GM23248 (cell line): ENCODE measurements around the gene AGRN. TPM values are rescaled to one million over a fixed set of nuclear protein-coding genes. Genes with fewer than 3 reads are reported as not detected.

Source experiments
- DNase-seq: peaks from one replicate; pipeline ENCODE4 v3.0.0-alpha.2; 2015
- H2AFZ ChIP-seq: fragments of 200-600 bp; sonication (generic); 2 replicates; pipeline ENCODE4 v1.6.1; 2016; ENCODE audit warnings: antibody characterized with exemption
- H3F3A ChIP-seq: fragments of 200-600 bp; sonication (generic); 2 replicates; pipeline ENCODE4 v1.6.1; 2016; ENCODE audit warnings: mild to moderate bottlenecking, antibody characterized with exemption, mixed run types; ENCODE audit not compliant: insufficient read depth
- H3K27ac ChIP-seq: fragments of 200-600 bp; sonication (generic); 2 replicates; pipeline ENCODE4 v1.5.1; 2016; ENCODE audit warnings: mild to moderate bottlenecking
- H3K27me3 ChIP-seq: fragments of 200-600 bp; sonication (generic); replicated peaks from 2 replicates; pipeline ENCODE4 v1.6.1; 2016; ENCODE audit warnings: mild to moderate bottlenecking; ENCODE audit not compliant: insufficient read depth
- H3K36me3 ChIP-seq: fragments of 200-600 bp; sonication (generic); 2 replicates; pipeline ENCODE4 v1.6.1; 2016; ENCODE audit warnings: low read depth, mild to moderate bottlenecking
- H3K4me1 ChIP-seq: fragments of 200-600 bp; sonication (generic); 2 replicates; pipeline ENCODE4 v1.6.1; 2016; ENCODE audit warnings: mild to moderate bottlenecking; ENCODE audit not compliant: insufficient read depth
- H3K4me2 ChIP-seq: fragments of 200-600 bp; sonication (generic); one replicate; pipeline ENCODE4 v1.6.1; 2016; ENCODE audit warnings: mild to moderate bottlenecking; ENCODE audit not compliant: unreplicated experiment
- H3K4me3 ChIP-seq: fragments of 200-600 bp; sonication (generic); 2 replicates; pipeline ENCODE4 v1.5.1; 2016; ENCODE audit warnings: mild to moderate bottlenecking
- H3K79me2 ChIP-seq: fragments of 200-600 bp; sonication (generic); 2 replicates; pipeline ENCODE4 v1.6.1; 2016; ENCODE audit warnings: mild to moderate bottlenecking; ENCODE audit not compliant: insufficient read depth
- H3K9ac ChIP-seq: fragments of 200-600 bp; sonication (generic); 2 replicates; pipeline ENCODE4 v1.6.1; 2016; ENCODE audit warnings: mild to moderate bottlenecking
- H3K9me2 ChIP-seq: fragments of 200-600 bp; sonication (generic); 2 replicates; pipeline ENCODE4 v1.6.1; 2016; ENCODE audit warnings: mixed run types, mild to moderate bottlenecking, moderate library complexity; ENCODE audit not compliant: insufficient read depth
- H3K9me3 ChIP-seq: fragments of 200-600 bp; sonication (generic); one replicate; pipeline ENCODE4 v1.6.1; 2017; ENCODE audit warnings: low read depth
- H4K20me1 ChIP-seq: fragments of 200-600 bp; sonication (generic); 2 replicates; pipeline ENCODE4 v1.6.0; 2016; ENCODE audit not compliant: insufficient read depth
- EZH2 ChIP-seq: fragments of 200-600 bp; sonication (generic); IDR thresholded peaks from 2 replicates; pipeline ENCODE4 v1.6.1; 2018; ENCODE audit warnings: antibody characterized with exemption, mild to moderate bottlenecking; ENCODE audit not compliant: insufficient read depth, poor library complexity, severe bottlenecking
- EZH2phosphoT487 ChIP-seq: fragments of 200-600 bp; sonication (generic); IDR thresholded peaks from 2 replicates; pipeline ENCODE4 v1.6.1; 2018; ENCODE audit warnings: antibody characterized with exemption, moderate library complexity, mild to moderate bottlenecking, low read depth; ENCODE audit not compliant: insufficient read depth
- WGBS, 2 experiments: methylation state at CpG; one replicate each; pipeline ENCODE4 v1.1.6; 2015 to 2017; ENCODE audit warnings: low lambda C conversion rate in 2 of 2, low coverage in 1 of 2; ENCODE audit errors: missing lambda C conversion rate in 2 of 2; 5-methylcytosine and 5-hydroxymethylcytosine counted together
- in situ Hi-C: fragments of 300-500 bp; cut with MboI; formaldehyde crosslinking; loops from 2 replicates; pipeline ENCODE4 v1.15.0; 2020
- polyA plus RNA-seq: library from polyadenylated mRNA; unstranded; fragments of >200 nt; fragmentation: Nextera tagmentation; extraction: Ambion mirVana; gene quantifications from 2 replicates; pipeline ENCODE4 v1.2.1, GENCODE V29; 2016
- total RNA-seq: library from RNA; depleted of rRNA; stranded (reverse); fragments of >200 nt; shearing (Covaris generic); gene quantifications from 2 replicates; pipeline ENCODE4 v1.2.3, GENCODE V29; 2014

The AGRN gene
- total and polyA plus RNA-seq, 2 experiments from 2014 or later, result 1.4 to 43.2 TPM

DNA sequence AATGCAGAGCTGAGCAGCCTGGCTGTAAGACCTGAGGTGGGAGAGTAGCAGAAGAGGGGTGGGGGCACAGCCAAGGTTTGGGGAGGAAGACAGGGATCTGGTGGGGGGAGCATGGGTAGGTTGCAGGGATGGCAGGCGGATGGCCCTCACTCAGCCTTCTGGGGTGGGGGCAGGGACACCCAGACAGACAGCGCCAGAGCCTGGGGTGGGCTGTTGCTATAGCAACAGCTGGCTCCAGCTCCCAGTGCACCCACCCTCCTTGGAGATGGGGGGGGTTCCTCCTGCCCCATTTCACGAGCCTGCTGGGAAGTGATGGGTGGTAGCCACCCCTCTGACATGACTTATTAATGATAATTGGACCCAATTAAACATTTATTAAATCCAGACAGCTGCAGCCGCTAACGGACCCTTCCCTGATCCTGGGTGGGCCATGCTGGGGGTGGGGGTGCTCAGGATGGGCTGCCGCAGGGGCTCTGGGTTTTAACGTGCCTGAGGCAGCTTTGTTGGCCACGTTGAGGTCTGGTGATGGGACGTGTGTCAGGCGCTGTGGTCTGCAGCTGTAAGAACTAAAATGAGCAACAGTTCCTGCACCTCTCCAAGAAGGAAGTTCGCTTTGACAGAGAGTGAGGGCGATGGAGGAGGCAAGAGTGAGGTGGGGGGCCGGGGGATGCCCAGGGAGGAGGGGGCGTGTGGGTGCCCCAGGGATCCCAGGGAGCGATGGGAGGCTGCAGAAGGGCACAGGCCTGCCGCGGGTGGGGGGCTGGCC is 19.4 kb downstream of the AGRN start:
- Histone ChIP-seq H3K79me2 (no peaks in the 10 kb centered on the region), H3K4me3 (no peak overlapping the region), H3K27ac (no peak overlapping the region), H3K9ac (no peak overlapping the region), H3K36me3 (no peaks in the 10 kb centered on the region), H3K4me1 (no peaks in the 10 kb centered on the region), H3K4me2 (no peak overlapping the region), H3F3A (no peaks in the 10 kb centered on the region), H4K20me1 (no peaks in the 10 kb centered on the region), H3K9me3 (no peaks in the 10 kb centered on the region), H3K27me3 (peaks cover 1% of the 10 kb centered on the region), H3K9me2 (no peaks in the 10 kb centered on the region), H2AFZ (no peak overlapping the region)
- 16 to 27% methylated on average over 11 to 17 of the region's 17 CpGs for WGBS, 2 experiments
- no peak for DNase-seq
- no peak for TF ChIP-seq EZH2
- TF ChIP-seq EZH2phosphoT487, result no peak
- in situ Hi-C loops, result no loop called here

DNA sequence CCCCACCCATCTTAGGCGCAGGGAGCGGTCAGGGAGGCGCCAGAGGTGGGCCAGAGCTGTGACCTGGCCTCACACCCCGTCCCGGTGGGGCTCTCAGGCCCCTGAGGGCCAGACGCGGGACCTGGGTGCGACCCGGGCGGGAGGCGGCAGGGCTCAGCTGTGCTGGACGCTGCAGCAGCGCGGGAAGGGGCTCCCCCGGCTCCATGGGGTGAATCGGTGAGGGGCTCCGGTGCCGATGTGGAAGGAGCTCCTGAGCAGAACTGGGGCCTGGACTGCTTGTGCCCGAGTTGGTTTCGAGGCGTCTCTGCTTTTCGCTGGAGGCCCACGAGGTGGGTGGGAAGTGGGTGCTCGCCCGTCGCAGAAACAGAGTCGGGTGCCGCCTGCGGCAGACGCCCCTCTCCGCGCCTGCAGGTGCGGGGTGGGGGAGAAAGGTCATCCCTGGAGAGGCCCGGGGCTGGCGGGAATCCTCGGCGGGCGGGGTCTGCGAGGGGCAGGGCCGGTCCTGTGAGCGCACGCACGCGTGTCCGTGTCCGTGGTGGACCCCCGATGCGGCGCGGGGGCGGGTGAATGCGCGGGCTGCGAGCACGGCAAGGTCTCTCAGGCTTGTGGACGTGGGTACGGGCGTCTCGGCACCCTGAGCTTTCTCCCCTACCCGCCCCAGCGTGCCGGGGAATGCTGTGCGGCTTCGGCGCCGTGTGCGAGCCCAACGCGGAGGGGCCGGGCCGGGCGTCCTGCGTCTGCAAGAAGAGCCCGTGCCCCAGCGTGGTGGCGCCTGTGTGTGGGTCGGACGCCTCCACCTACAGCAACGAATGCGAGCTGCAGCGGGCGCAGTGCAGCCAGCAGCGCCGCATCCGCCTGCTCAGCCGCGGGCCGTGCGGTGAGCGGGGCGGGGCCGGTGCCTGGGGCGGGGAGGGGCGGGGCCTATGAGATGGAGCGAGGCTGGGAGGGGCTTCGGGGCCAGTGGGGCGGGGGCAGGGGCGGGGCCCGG is 20.4 kb downstream of the AGRN start:
- H2AFZ ChIP-seq, result peak overlapping the region; percentile 70
- WGBS, 2 experiments, result 5 to 7% methylated on average over 33 to 95 of the region's 99 CpGs
- no peak for TF ChIP-seq EZH2phosphoT487
- no peak for TF ChIP-seq EZH2
- no peaks in the 10 kb centered on the region for H4K20me1 ChIP-seq
- peak overlapping the region; percentile 64 for H3K4me3 ChIP-seq
- H3K9ac ChIP-seq, result 0 out of 2 replicates have a peak overlapping the region, but pooled peaks have one; percentile 30
- peak overlapping the region; percentile 83 for H3K4me2 ChIP-seq
- H3K9me2 ChIP-seq, result no peaks in the 10 kb centered on the region
- H3F3A ChIP-seq, result no peaks in the 10 kb centered on the region
- H3K36me3 ChIP-seq, result no peaks in the 10 kb centered on the region
- no peaks in the 10 kb centered on the region for H3K27me3 ChIP-seq
- no peaks in the 10 kb centered on the region for H3K4me1 ChIP-seq
- H3K27ac ChIP-seq, result no peak overlapping the region
- H3K9me3 ChIP-seq, result no peaks in the 10 kb centered on the region
- H3K79me2 ChIP-seq, result no peaks in the 10 kb centered on the region
- peak; percentile 94 for DNase-seq
- in situ Hi-C loops, result no loop called here

DNA sequence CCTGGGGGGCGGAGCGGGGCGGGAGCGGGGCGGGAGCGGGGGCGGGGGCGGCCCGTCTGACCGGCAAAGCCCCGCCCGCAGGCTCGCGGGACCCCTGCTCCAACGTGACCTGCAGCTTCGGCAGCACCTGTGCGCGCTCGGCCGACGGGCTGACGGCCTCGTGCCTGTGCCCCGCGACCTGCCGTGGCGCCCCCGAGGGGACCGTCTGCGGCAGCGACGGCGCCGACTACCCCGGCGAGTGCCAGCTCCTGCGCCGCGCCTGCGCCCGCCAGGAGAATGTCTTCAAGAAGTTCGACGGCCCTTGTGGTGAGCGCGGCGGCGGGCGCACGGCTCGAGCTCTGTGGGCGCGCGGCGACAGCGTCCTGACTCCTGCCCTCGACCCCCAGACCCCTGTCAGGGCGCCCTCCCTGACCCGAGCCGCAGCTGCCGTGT is 21.2 kb downstream of the AGRN start:
- Histone ChIP-seq H3K9me3 (no peaks in the 10 kb centered on the region), H3K79me2 (no peaks in the 10 kb centered on the region), H3K4me2 (no peak overlapping the region), H3F3A (no peaks in the 10 kb centered on the region), H3K36me3 (no peaks in the 10 kb centered on the region), H4K20me1 (no peaks in the 10 kb centered on the region), H3K27ac (no peak overlapping the region), H3K9ac (no peak overlapping the region), H3K27me3 (no peaks in the 10 kb centered on the region), H3K9me2 (no peaks in the 10 kb centered on the region), H3K4me1 (no peaks in the 10 kb centered on the region), H2AFZ (no peak overlapping the region), H3K4me3 (no peak overlapping the region)
- TF ChIP-seq EZH2 (no peak), EZH2phosphoT487 (no peak)
- in situ Hi-C loops, result no loop called here
- DNase-seq, result no peak
- WGBS, 2 experiments, result 26 to 33% methylated on average over 41 to 51 of the region's 60 CpGs

DNA sequence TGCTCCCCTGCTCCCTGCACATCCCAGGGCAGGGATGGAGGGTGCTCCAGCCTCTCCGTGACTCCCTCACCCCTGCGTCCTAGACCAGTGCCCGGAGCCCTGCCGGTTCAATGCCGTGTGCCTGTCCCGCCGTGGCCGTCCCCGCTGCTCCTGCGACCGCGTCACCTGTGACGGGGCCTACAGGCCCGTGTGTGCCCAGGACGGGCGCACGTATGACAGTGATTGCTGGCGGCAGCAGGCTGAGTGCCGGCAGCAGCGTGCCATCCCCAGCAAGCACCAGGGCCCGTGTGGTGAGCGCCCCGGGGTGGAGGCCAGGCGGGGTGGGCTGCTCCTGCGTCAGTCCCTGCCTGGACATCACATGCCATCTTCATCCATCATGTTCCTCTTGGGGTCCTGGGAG is 22.0 kb downstream of the AGRN start:
- Histone ChIP-seq H3K4me3 (no peak overlapping the region), H3F3A (no peaks in the 10 kb centered on the region), H3K79me2 (no peaks in the 10 kb centered on the region), H3K4me2 (no peak overlapping the region), H3K36me3 (no peaks in the 10 kb centered on the region), H4K20me1 (no peaks in the 10 kb centered on the region), H3K4me1 (no peaks in the 10 kb centered on the region), H3K9me3 (no peaks in the 10 kb centered on the region), H3K9ac (no peak overlapping the region), H3K9me2 (no peaks in the 10 kb centered on the region), H3K27me3 (no peaks in the 10 kb centered on the region), H3K27ac (no peak overlapping the region), H2AFZ (no peak overlapping the region)
- WGBS, 2 experiments, result 92 to 93% methylated on average over 25 of the region's 25 CpGs
- in situ Hi-C loops, result no loop called here
- no peak for DNase-seq
- TF ChIP-seq EZH2 (no peak), EZH2phosphoT487 (no peak)
